GM23248 (cell line): ENCODE data around the gene ZCCHC2.

Experiments used
- EZH2 ChIP-seq: fragments of 200-600 bp; sonication (generic); IDR thresholded peaks from 2 replicates; pipeline ENCODE4 v1.6.1; 2018; ENCODE audit warnings: antibody characterized with exemption, mild to moderate bottlenecking; ENCODE audit not compliant: insufficient read depth, poor library complexity, severe bottlenecking
- EZH2phosphoT487 ChIP-seq: fragments of 200-600 bp; sonication (generic); IDR thresholded peaks from 2 replicates; pipeline ENCODE4 v1.6.1; 2018; ENCODE audit warnings: antibody characterized with exemption, moderate library complexity, mild to moderate bottlenecking, low read depth; ENCODE audit not compliant: insufficient read depth

GRCh38 chr18:62621546-62621945 lies 98.7 kb downstream of the ZCCHC2 start:
- TF ChIP-seq EZH2phosphoT487 (no peak), EZH2 (no peak)
